SK-N-MC (cell line): ENCODE data around the gene AFAP1.

Source experiments
- EZH2 ChIP-seq: fragments of 200-600 bp; sonication (generic); IDR thresholded peaks from one replicate; pipeline ENCODE4 v1.6.1; 2017; ENCODE audit warnings: antibody characterized with exemption
- FOXP2 ChIP-seq: optimal IDR thresholded peaks from 2 replicates; pipeline ENCODE3; 2011; ENCODE audit warnings: mild to moderate bottlenecking, moderate library complexity; ENCODE audit not compliant: insufficient read depth; ENCODE audit errors: extremely low read length, control extremely low read depth
- POLR2AphosphoS5 ChIP-seq: IDR thresholded peaks from 2 replicates; pipeline ENCODE4 v1.6.1; 2012; ENCODE audit warnings: mild to moderate bottlenecking, low read depth, low read length, borderline replicate concordance

DNA sequence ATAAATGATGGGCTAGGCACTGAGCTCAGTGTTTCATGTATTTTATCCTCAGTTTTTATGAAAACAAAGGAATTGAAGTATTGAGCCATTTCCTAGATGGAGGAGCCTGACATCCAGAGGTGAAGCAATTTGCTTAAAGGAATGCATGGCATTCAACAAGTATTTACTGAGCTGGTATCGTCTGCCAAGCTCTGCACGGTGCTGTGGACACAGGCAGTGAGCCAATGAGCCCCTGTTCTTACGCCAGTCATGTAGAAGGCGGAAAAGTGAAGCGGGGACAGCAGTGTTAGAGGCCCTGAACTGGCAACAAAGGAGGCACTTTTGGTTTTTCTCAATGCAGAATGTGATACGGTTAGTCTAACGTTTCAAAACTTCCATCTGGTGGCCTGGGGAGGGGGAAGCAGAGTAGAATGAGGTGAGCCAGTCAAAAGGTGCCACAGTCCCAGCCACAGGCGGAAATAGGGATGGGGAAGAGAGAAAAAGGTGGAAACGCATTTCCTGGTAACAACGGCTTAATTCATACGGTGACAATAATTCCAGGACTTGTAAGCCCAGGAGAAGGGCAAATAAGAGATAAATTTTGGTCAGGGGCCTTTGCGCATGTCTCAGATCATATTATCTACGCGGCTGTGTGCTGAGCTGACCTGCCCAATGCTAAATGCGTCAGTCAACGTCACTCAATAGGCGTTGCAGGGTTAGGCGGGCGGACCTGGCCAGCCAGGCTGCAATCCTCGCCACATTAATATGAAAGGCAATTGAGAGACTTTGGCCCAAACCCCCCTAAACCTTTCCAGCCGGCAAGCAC lies 133.9 kb downstream of the AFAP1 start:
- TF ChIP-seq POLR2AphosphoS5 (no peak), EZH2 (no peak), FOXP2 (no peak)
